ENCODE data around the gene GTF3C1.

GRCh38 chr16:27474921-27475320, 74.8 kb downstream of the GTF3C1 start:
- TF ChIP-seq CTCF (IDR thresholded peaks at IDR 0.05) (no peak), POLR2A (IDR thresholded peaks at IDR 0.05) (no peak)
